Measurements from ENCODE around the gene ASCC1.

ASCC1 gene

GRCh38 chr10:72124989-72125388, 91.1 kb downstream of the ASCC1 start:
- Histone ChIP-seq H3K9me3 (ENCODE audit: insufficient read depth, low read length) (no peaks in the 10 kb centered on the region), H4K20me1 (ENCODE audit: low read depth, low read length) (no peaks in the 10 kb centered on the region), H2AFZ (ENCODE audit: low read depth, low read length, severe bottlenecking) (no peak overlapping the region), H3K27me3 (ENCODE audit: low read length) (no peaks in the 10 kb centered on the region), H3K4me2 (ENCODE audit: low read depth, low read length, poor library complexity, severe bottlenecking) (no peak overlapping the region), H3K27ac (ENCODE audit: low read depth, low read length) (no peak overlapping the region), H3F3A (ENCODE audit: insufficient read depth) (peaks cover 8% of the 10 kb centered on the region; the same call in 1 of the 2 replicates), H3K9me2 (replicated peaks; ENCODE audit: insufficient read depth, low read length) (no peaks in the 10 kb centered on the region), H3K36me3 (ENCODE audit: low read length) (no peaks in the 10 kb centered on the region), H3K4me3 (ENCODE audit: insufficient read depth, low read length, poor library complexity, severe bottlenecking) (no peak overlapping the region), H3K9ac (ENCODE audit: low read length) (no peak overlapping the region), H3K79me2 (ENCODE audit: insufficient read depth, low read length) (no peaks in the 10 kb centered on the region)
- TF ChIP-seq CTCF (IDR thresholded peaks at IDR 0.05; ENCODE audit: insufficient read depth, low read length, poor library complexity, severe bottlenecking) (no peak), EZH2phosphoT487 (conservative IDR thresholded peaks at IDR 0.05; ENCODE audit: low read length) (no peak)

GRCh38 chr10:72124381-72124780, 91.7 kb downstream of the ASCC1 start:
- no peak overlapping the region for H3K9ac ChIP-seq (ENCODE audit: low read length)
- no peaks in the 10 kb centered on the region for H3K27me3 ChIP-seq (ENCODE audit: low read length)
- H3K4me3 ChIP-seq (ENCODE audit: insufficient read depth, low read length, poor library complexity, severe bottlenecking) = no peak overlapping the region
- H3F3A ChIP-seq (ENCODE audit: insufficient read depth) = peaks cover 8% of the 10 kb centered on the region; the same call in 1 of the 2 replicates
- H3K9me2 ChIP-seq (replicated peaks; ENCODE audit: insufficient read depth, low read length) = no peaks in the 10 kb centered on the region
- TF ChIP-seq CTCF (IDR thresholded peaks at IDR 0.05; ENCODE audit: insufficient read depth, low read length, poor library complexity, severe bottlenecking) = no peak
- TF ChIP-seq EZH2phosphoT487 (conservative IDR thresholded peaks at IDR 0.05; ENCODE audit: low read length) = no peak
- H3K36me3 ChIP-seq (ENCODE audit: low read length) = no peaks in the 10 kb centered on the region
- H4K20me1 ChIP-seq (ENCODE audit: low read depth, low read length) = no peaks in the 10 kb centered on the region
- no peaks in the 10 kb centered on the region for H3K9me3 ChIP-seq (ENCODE audit: insufficient read depth, low read length)
- H3K4me2 ChIP-seq (ENCODE audit: low read depth, low read length, poor library complexity, severe bottlenecking) = no peak overlapping the region
- no peak overlapping the region for H2AFZ ChIP-seq (ENCODE audit: low read depth, low read length, severe bottlenecking)
- no peak overlapping the region for H3K27ac ChIP-seq (ENCODE audit: low read depth, low read length)
- no peaks in the 10 kb centered on the region for H3K79me2 ChIP-seq (ENCODE audit: insufficient read depth, low read length)

GRCh38 chr10:72123616-72124015, 92.5 kb downstream of the ASCC1 start:
- Histone ChIP-seq H3K4me2 (ENCODE audit: low read depth, low read length, poor library complexity, severe bottlenecking) (no peak overlapping the region), H3K79me2 (ENCODE audit: insufficient read depth, low read length) (no peaks in the 10 kb centered on the region), H3K4me3 (ENCODE audit: insufficient read depth, low read length, poor library complexity, severe bottlenecking) (no peak overlapping the region), H3K36me3 (ENCODE audit: low read length) (no peaks in the 10 kb centered on the region), H4K20me1 (ENCODE audit: low read depth, low read length) (no peaks in the 10 kb centered on the region), H3K9ac (ENCODE audit: low read length) (no peak overlapping the region), H3K9me3 (ENCODE audit: insufficient read depth, low read length) (no peaks in the 10 kb centered on the region), H2AFZ (ENCODE audit: low read depth, low read length, severe bottlenecking) (no peak overlapping the region), H3F3A (ENCODE audit: insufficient read depth) (peaks cover 8% of the 10 kb centered on the region; the same call in 1 of the 2 replicates), H3K27me3 (ENCODE audit: low read length) (no peaks in the 10 kb centered on the region), H3K9me2 (replicated peaks; ENCODE audit: insufficient read depth, low read length) (no peaks in the 10 kb centered on the region), H3K27ac (ENCODE audit: low read depth, low read length) (no peak overlapping the region)
- TF ChIP-seq EZH2phosphoT487 (conservative IDR thresholded peaks at IDR 0.05; ENCODE audit: low read length) = no peak
- TF ChIP-seq CTCF (IDR thresholded peaks at IDR 0.05; ENCODE audit: insufficient read depth, low read length, poor library complexity, severe bottlenecking) = no peak

Measured in SU-DHL-6 (cell line).